Measurements from ENCODE around the gene TMEM30A.

Gene TMEM30A
- total RNA-seq, result 146 to 172 reads per million in 2 donors

- peak; percentile 78 for DNase-seq
Observed at GRCh38 chr6:75284632-75285282, at the start of gene TMEM30A. Gene TMEM30A, minus strand, starts transcription at chr6:75284792. Its CDS starts 154 bp downstream, at chr6:75284638.

GRCh38 chr6:75333676-75334200, 49.1 kb upstream of the TMEM30A start:
- no peak for DNase-seq

- DNase-seq, result no peak
Observed at GRCh38 chr6:75331151-75331550, 46.6 kb upstream of the TMEM30A start.

- no peak for DNase-seq
Observed at GRCh38 chr6:75329703-75330102, 45.1 kb upstream of the TMEM30A start.

- DNase-seq, result no peak
Observed at GRCh38 chr6:75327807-75328206, 43.2 kb upstream of the TMEM30A start.

GRCh38 chr6:75326557-75327258, 42.1 kb upstream of the TMEM30A start:
- no peak for DNase-seq

GRCh38 chr6:75318900-75319299, 34.3 kb upstream of the TMEM30A start:
- no peak for DNase-seq

- no peak for DNase-seq
Observed at GRCh38 chr6:75317503-75318206, 33.1 kb upstream of the TMEM30A start.

- no peak for DNase-seq
Observed at GRCh38 chr6:75315978-75316377, 31.4 kb upstream of the TMEM30A start.

GRCh38 chr6:75308250-75308988, 23.8 kb upstream of the TMEM30A start:
- no peak for DNase-seq

- DNase-seq, result no peak
Observed at GRCh38 chr6:75307364-75308004, 22.9 kb upstream of the TMEM30A start.

GRCh38 chr6:75306064-75306463, 21.5 kb upstream of the TMEM30A start:
- no peak for DNase-seq

- no peak for DNase-seq
Observed at GRCh38 chr6:75305573-75305972, 21.0 kb upstream of the TMEM30A start.

GRCh38 chr6:75302280-75302679, 17.7 kb upstream of the TMEM30A start:
- DNase-seq, result no peak

- DNase-seq, result no peak
Observed at GRCh38 chr6:75301537-75301936, 16.9 kb upstream of the TMEM30A start.

- no peak for DNase-seq
Observed at GRCh38 chr6:75301088-75301487, 16.5 kb upstream of the TMEM30A start.

GRCh38 chr6:75300531-75300855, 15.9 kb upstream of the TMEM30A start:
- DNase-seq, result no peak

GRCh38 chr6:75299801-75300530, 15.4 kb upstream of the TMEM30A start:
- no peak for DNase-seq

- DNase-seq, result no peak
Observed at GRCh38 chr6:75296811-75297779, 12.5 kb upstream of the TMEM30A start.

GRCh38 chr6:75292555-75292954, 8.0 kb upstream of the TMEM30A start:
- DNase-seq, result no peak

- no peak for DNase-seq
Observed at GRCh38 chr6:75291744-75292143, 7.2 kb upstream of the TMEM30A start.

Data from activated gamma-delta T cell (primary cell).